Loucy (cell line): ENCODE data around the gene TELO2.

Experiments used
- CTCF ChIP-seq: fragments of 200-600 bp; sonication (generic); conservative IDR thresholded peaks from 2 replicates; pipeline ENCODE4 v1.5.1; 2014; ENCODE audit warnings: mild to moderate bottlenecking, antibody characterized with exemption, low read length
- EZH2phosphoT487 ChIP-seq: fragments of 200-600 bp; IDR thresholded peaks from 2 replicates; pipeline ENCODE4 v1.6.1; 2018; ENCODE audit warnings: antibody characterized with exemption, mild to moderate bottlenecking, moderate library complexity, borderline replicate concordance

- TF ChIP-seq CTCF (no peak), EZH2phosphoT487 (no peak)
These were observed 9.2 kb downstream of the TELO2 start for GRCh38 chr16:1502092-1503004.
